Keratinocyte (primary cell): ENCODE measurements around the gene PLA2G2D.

Experiments
- CTCF ChIP-seq, 3 experiments: IDR thresholded peaks in 1 of 3; conservative IDR thresholded peaks in 1 of 3; optimal IDR thresholded peaks in 1 of 3; 2 replicates in 2 of 3; 3 replicates in 1 of 3; pipeline versions ENCODE3 to v1.5.1; 2011; ENCODE audit warnings: low read length in 3 of 3, mild to moderate bottlenecking in 3 of 3, moderate library complexity in 2 of 3, control low read depth in 1 of 3, inconsistent platforms in 1 of 3; ENCODE audit not compliant: insufficient read depth in 2 of 3; ENCODE audit errors: extremely low read depth in 1 of 3
- EZH2 ChIP-seq: IDR thresholded peaks from one replicate; pipeline ENCODE4 v1.6.1; 2012; ENCODE audit warnings: inconsistent platforms, mild to moderate bottlenecking, low read length, moderate library complexity

GRCh38 chr1:20107796-20108195 lies 11.5 kb downstream of the PLA2G2D start:
- TF ChIP-seq CTCF (optimal IDR thresholded peaks at IDR 0.05 in 1 of 3, IDR thresholded peaks at IDR 0.05 in 1 of 3, conservative IDR thresholded peaks at IDR 0.05 in 1 of 3; ENCODE audit: extremely low read depth in 1 of 3, insufficient read depth in 2 of 3, low read length in 3 of 3): no peak
- no peak for TF ChIP-seq EZH2
